ENCODE results near the gene RUNX2. TPM values are rescaled to one million over a fixed set of nuclear protein-coding genes. Genes with fewer than 3 reads are reported as not detected.

The RUNX2 gene
- total RNA-seq, 4 donors from 2014 or later = 1.4 to 40.4 (median 5.1) TPM

DNA sequence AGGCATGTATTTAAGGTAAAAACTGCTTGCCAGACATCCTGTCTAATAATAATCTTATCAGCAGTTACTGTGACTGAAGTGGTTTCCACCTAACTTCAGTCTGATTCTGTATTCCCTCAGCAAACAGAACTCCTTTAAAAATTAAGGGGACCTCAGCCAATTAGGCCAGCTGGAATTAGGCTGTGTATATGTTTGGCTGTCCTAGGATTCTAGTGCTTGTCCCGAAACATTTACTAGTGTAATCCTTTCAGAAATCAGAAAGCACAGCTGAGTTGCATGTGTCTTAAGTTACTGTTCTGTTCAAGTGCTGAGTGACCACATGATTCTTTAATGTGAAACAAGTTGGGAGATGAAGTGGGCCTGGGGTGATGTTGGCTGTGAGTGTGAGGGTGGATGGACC, 170.5 kb downstream of the RUNX2 start:
- Histone ChIP-seq H3K4me3 (no peak overlapping the region), H3K27me3 (no peaks in the 10 kb centered on the region), H3K4me1 (peaks cover 0 to 5% (median 0%) of the 10 kb centered on the region in 4 donors), H3K27ac (peak overlapping the region in 1 of 4 donors; percentile 1), H3K36me3 (no peaks in the 10 kb centered on the region), H3K9me3 (no peaks in the 10 kb centered on the region)
- no peak for DNase-seq
- TF ChIP-seq, protein P1, sequence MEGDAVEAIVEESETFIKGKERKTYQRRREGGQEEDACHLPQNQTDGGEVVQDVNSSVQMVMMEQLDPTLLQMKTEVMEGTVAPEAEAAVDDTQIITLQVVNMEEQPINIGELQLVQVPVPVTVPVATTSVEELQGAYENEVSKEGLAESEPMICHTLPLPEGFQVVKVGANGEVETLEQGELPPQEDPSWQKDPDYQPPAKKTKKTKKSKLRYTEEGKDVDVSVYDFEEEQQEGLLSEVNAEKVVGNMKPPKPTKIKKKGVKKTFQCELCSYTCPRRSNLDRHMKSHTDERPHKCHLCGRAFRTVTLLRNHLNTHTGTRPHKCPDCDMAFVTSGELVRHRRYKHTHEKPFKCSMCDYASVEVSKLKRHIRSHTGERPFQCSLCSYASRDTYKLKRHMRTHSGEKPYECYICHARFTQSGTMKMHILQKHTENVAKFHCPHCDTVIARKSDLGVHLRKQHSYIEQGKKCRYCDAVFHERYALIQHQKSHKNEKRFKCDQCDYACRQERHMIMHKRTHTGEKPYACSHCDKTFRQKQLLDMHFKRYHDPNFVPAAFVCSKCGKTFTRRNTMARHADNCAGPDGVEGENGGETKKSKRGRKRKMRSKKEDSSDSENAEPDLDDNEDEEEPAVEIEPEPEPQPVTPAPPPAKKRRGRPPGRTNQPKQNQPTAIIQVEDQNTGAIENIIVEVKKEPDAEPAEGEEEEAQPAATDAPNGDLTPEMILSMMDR (IDR thresholded peaks at IDR 0.05) = no peak
- TF ChIP-seq POLR2A (IDR thresholded peaks at IDR 0.05) = no peak

GRCh38 chr6:45500924-45501816, 173.0 kb downstream of the RUNX2 start:
- TF ChIP-seq, protein P1 (IDR thresholded peaks at IDR 0.05) = no peak
- no peak for TF ChIP-seq POLR2A (IDR thresholded peaks at IDR 0.05)
- DNase-seq = no peak
- H3K9me3 ChIP-seq = no peaks in the 10 kb centered on the region
- no peaks in the 10 kb centered on the region for H3K36me3 ChIP-seq
- no peak overlapping the region for H3K4me3 ChIP-seq
- no peak overlapping the region for H3K27ac ChIP-seq
- no peaks in the 10 kb centered on the region for H3K4me1 ChIP-seq
- H3K27me3 ChIP-seq = no peaks in the 10 kb centered on the region

- Histone ChIP-seq H3K27ac (no peak overlapping the region), H3K4me1 (no peaks in the 10 kb centered on the region), H3K4me3 (no peak overlapping the region), H3K27me3 (no peaks in the 10 kb centered on the region), H3K9me3 (no peaks in the 10 kb centered on the region), H3K36me3 (no peaks in the 10 kb centered on the region)
- no peak for DNase-seq
- no peak for TF ChIP-seq POLR2A (IDR thresholded peaks at IDR 0.05)
- TF ChIP-seq, protein P1 (IDR thresholded peaks at IDR 0.05) = no peak
Observed at GRCh38 chr6:45502456-45502855, 174.3 kb downstream of the RUNX2 start.

- DNase-seq = no peak
- H3K9me3 ChIP-seq = no peaks in the 10 kb centered on the region
- H3K27ac ChIP-seq = peak overlapping the region in 1 of 4 donors; percentile 35
- H3K4me1 ChIP-seq = no peaks in the 10 kb centered on the region
- H3K36me3 ChIP-seq = no peaks in the 10 kb centered on the region
- H3K27me3 ChIP-seq = no peaks in the 10 kb centered on the region
- TF ChIP-seq, protein P1 (IDR thresholded peaks at IDR 0.05) = no peak
- TF ChIP-seq POLR2A (IDR thresholded peaks at IDR 0.05) = no peak
- H3K4me3 ChIP-seq = no peak overlapping the region
Observed at GRCh38 chr6:45504947-45505346, 176.8 kb downstream of the RUNX2 start.

DNA sequence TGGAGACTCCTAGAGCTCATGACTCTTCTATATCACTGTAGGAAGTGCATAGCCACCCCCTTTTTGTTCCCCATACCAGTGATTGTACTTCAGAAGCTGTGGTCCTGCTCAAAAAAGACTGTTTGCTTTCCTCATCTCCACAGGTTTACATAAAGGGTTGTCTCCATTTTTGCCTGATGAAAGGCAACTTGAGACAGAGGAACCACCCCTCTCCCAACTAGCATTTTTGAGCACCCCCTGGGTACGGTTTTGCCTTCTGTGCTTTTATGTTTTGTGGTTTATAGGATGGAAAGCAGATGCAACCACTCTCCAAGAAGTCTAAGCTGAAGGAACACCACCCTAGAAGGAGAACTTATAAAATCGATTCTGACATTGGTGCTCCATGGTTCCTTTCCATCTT, 177.3 kb downstream of the RUNX2 start:
- no peak overlapping the region for H3K27ac ChIP-seq
- no peak overlapping the region for H3K4me3 ChIP-seq
- H3K36me3 ChIP-seq = no peaks in the 10 kb centered on the region
- no peak for DNase-seq
- TF ChIP-seq POLR2A (IDR thresholded peaks at IDR 0.05) = no peak
- TF ChIP-seq, protein P1 (IDR thresholded peaks at IDR 0.05) = no peak
- no peaks in the 10 kb centered on the region for H3K9me3 ChIP-seq
- no peaks in the 10 kb centered on the region for H3K27me3 ChIP-seq
- no peaks in the 10 kb centered on the region for H3K4me1 ChIP-seq

All from Peyer's patch (tissue), 4 donors.